Stimulated activated CD8-positive, alpha-beta memory T cell treated with anti-CD3 and anti-CD28 coated beads, Interleukin-7, amount 100 ng/mL, for 24 hours (primary cell): Measurements from ENCODE around the gene HMX3.
"Not testable (repeated sequence)": the region's sequence is repeated elsewhere in the genome, so short reads cannot be mapped to it uniquely, and the experiment has no call there.

Source experiments
- DNase-seq: peaks from one replicate; pipeline ENCODE4 v3.0.0-alpha.2; 2020; ENCODE audit warnings: low read depth

Gene HMX3

DNA sequence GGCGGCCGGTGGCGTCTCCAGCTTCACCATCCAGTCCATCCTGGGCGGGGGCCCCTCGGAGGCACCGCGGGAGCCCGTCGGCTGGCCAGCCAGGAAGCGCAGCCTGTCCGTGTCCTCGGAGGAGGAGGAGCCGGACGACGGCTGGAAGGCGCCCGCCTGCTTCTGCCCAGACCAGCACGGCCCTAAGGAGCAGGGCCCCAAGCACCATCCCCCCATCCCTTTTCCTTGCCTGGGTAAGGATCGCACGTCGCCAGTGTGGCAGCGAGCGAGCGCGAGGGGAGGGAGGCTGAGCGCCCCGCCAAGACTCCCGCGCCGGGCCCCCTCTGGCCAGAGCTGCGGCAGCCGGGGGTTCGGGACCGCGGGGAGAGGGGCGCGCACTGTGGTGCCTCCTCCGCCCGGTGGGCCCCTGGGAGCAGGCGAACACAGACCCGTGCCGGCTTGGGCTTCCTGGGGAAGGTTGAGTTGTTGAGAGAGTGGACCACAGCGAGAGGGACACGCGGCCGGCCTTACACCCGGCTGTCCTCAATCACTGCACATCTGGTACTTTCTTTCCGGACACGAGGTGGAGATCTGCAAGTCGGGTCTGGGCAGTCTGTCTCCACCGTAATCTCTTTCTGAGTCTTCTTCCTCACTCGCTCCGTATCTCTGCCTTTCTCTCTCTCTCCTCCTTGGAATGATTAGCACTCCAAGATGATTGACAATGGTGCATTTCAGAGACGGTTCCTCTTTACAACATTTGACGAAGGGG is 12.8 kb downstream of the HMX3 start:
- no peak for DNase-seq

GRCh38 chr10:123149162-123149567 is 13.4 kb downstream of the HMX3 start:
- no peak for DNase-seq

DNA sequence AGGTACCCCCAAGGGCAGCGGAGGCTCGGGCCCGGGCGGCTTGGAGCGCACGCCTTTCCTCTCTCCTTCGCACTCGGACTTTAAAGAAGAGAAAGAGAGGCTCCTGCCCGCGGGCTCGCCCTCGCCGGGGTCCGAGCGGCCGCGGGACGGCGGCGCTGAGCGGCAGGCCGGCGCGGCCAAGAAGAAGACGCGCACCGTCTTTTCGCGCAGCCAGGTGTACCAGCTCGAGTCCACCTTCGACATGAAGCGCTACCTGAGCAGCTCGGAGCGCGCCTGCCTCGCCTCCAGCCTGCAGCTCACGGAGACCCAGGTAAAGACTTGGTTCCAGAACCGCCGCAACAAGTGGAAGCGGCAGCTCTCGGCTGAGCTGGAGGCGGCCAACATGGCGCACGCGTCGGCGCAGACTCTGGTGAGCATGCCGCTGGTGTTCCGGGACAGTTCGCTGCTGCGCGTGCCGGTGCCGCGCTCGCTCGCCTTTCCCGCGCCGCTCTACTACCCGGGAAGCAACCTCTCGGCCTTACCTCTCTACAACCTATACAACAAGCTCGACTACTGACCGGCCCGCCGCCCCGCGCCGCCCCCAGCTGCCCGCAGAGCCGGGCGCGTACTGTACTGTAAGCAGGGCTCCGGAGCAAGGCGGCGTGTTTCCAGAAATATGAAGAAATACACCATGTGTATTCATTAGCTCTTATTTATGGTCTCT is 13.9 kb downstream of the HMX3 start:
- no peak for DNase-seq

- no peak for DNase-seq
Observed at GRCh38 chr10:123150271-123150985, 14.7 kb downstream of the HMX3 start.

DNA sequence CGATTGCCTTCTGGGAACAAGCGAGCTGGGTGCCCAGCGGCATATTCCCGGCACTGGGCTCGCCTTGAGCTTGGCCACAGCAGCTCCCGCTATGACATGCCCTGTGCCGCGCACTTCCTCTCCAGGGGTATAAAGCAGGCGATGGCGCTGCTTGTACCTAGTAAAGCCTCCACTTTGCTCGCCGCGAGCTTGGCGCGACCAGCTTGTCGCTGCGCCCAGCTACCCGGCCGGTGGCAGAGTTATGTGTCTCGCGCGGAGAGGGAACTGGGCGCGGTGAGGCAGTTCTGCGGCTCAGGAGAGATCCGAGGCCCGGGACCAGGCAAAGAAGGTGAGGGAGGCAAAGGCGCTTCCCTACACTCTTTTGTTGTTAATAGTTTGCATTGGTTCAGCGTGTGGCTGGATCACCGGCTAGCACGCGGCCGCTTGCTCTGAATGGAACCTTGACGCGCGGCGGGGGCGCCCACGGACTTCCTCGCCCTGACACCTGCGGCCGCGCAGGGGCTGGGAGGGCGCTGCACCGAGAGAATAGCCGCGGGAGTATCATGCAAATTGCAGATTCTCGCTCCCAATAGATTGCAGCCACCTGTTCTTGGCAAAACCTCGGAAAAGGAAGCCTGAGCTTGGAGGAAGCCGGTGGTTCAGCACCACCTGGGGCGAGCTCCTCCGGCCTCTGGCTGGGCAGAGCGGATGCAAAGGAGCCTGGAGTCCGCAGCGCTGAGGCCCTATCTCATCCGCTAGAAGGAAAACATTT is 15.4 kb downstream of the HMX3 start:
- no peak for DNase-seq

- no peak for DNase-seq
Observed at GRCh38 chr10:123151737-123152135, 16.0 kb downstream of the HMX3 start.

DNA sequence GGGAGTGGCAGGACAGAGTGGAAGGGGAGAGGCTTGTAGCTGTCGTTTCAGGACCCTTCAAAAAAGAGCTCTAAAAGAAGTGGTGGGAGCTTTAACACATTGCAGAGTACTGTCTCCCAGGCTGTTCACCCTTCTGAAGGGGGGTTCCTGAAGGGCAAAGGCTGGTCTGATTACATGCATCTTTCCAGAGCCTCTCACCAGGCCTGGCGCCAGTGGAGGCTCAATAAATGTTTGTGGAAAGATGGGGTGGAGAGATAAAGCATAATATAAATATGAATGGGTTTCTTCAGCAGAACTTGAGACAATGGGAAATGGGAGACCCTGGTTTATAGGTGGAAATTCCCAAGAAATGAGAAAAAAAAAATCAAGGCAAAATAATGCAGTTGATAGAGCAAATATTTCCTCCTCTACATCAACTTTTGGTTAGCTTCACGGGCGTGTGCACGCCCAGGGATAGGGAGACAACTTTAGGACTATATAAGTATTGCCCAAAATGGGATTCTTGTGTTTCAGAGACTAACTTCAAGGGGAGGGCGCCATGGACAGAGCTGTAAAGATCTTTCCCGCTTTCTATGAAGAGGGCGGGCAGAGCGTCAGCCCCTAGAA is 17.8 kb downstream of the HMX3 start:
- DNase-seq: no peak

DNA sequence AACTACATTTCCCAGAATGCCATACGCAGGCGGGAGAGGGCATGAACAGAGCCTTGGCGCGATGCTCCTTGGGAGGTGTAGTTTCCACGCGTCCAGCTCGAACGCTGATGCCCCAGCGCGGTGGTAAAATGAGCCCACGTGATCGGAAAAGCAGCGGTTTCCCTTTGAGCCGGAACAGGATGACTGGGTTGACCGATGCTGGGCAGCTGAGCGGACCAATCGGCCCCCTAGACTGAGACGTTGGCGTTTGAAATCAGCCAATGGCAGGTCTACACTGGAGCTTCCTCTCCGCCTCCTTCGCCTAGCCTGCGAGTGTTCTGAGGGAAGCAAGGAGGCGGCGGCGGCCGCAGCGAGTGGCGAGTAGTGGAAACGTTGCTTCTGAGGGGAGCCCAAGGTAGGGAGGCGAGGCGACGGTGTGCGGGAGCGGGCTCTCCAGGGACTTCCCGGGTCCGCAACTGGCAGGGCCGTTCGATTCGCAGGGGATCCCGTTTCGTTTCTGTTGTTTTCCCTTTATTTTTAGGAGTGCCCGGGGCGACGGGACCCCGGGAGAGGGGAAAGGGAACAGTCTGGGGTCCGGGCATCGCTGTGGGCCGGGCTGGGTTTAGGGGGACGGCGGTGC is 18.4 kb downstream of the HMX3 start, which contains the start of gene BUB3:
Gene BUB3, plus strand, starts transcription at position 311 of the 619 bp plus-strand sequence. CDS start 516 bp downstream, outside the sequence.
- peak; percentile 84 for DNase-seq

DNA sequence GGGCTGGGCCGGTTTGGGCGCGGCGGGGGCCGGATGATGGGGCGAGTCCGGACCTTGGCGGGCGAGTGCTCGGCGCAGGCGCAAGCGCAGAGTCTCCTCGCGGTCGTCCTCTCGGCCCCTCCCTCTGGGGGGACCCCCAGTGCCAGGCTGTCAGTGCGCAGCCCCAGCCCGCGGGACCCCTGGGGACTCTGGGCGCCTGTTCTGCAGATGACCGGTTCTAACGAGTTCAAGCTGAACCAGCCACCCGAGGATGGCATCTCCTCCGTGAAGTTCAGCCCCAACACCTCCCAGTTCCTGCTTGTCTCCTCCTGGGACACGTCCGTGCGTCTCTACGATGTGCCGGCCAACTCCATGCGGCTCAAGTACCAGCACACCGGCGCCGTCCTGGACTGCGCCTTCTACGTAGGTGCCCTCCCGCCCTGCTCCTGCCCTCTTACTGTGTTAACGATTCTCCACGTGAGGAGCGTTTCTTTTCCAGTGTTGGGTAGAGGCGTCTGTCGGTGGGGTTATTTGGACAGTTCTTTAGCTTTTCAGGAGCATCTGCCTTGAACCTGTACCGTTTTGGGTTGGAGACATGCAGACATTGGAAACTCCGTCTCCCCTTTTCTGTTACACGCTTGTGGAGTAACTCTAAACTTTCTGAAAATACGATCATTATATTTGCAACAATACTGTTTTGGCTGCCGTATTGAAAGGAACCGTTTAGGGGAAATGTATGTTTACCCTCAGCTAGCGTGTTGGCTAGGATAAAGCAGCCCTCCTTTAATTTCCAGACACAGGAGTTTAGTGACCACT is 19.1 kb downstream of the HMX3 start:
- peak; percentile 40 for DNase-seq

- DNase-seq: no peak
Observed at GRCh38 chr10:123156078-123156477, 20.3 kb downstream of the HMX3 start.

DNA sequence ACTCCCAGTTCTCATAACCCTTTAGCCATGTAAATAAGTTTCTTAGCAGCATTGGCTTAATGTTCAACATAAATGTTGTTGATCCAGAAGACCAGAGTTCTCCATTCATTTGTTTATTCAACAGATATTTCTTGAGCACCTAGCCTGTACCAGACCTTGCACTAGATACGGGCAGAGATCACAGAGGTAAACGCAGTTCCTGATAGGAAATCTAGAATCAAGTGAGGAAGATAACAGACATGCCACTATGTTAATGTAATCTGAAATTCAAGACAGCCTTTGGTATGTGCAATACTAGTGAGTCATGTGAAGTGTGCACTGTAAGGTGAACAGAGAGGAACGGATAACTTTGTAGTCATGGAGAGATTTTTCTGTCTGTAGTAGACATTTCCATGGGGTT is 21.4 kb downstream of the HMX3 start:
- DNase-seq: no peak

DNA sequence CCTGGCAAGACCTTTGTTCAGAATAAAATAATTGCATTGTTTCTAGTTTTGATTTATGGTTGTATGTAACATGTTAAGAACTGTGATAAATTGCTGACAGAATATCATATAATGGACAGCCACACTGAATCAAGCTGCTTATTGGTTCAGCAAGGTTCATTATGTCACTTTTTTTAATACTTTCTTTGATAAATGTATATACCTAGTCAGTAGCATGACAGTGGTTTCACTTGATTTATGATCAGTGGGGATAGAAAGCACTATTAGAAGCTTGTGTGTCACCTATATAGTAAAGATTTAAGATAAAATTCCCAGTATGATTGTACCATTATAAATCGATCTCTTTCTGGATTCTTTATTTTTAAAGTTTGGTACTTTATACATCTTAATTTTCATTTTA is 22.9 kb downstream of the HMX3 start:
- no peak for DNase-seq

GRCh38 chr10:123160311-123160980 is 24.7 kb downstream of the HMX3 start:
- no peak for DNase-seq

GRCh38 chr10:123164319-123164718 is 28.5 kb downstream of the HMX3 start:
- DNase-seq: no peak

DNA sequence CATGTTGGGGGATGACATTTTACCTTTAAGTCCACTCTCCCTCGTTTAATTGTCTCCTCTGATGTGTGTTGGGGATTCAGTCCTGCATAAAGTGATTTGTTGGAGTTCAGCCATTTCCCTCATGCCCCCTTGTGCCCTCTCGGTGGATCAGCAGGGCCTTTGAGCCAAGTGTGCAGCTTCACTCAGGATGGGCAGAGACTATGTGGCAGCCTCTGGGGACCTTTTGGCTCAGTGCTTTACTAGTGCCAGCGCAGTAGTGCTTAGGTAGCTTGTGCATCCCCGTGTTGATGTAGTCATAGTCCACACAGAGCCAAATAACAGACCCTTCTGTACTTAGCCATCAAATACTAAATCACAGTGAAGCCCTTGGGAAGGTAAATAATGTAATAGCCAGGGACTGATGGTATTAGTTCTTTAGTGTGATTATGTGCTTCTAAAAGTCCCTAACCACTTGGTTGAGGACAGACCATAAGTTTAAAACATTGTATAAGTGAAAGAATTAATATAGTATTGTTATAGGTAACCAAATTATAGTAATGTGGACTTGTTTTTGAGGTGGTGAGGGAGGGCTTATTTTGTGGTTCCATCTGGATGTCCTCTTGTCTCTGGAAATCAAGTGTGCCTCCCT is 29.8 kb downstream of the HMX3 start:
- no peak for DNase-seq

DNA sequence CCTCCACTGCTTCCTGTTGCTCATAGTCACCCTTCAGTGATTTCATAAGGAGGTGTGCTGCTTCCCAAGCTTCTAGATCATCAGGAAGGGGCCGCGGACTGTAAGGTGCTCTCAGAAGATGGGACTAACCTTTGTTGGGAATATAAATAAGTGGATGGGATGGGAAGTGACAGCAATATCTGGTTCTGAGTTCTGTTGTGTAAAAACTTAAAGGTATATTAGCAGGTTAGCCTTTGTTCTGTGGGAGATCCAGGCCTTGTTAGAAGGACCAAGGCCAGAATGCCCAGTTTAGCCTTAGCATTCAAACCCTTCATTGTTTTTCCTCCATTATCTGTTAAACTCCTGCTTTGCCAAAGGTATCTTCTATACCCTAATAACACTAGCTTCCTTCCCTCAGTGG is 30.8 kb downstream of the HMX3 start:
- no peak for DNase-seq

DNA sequence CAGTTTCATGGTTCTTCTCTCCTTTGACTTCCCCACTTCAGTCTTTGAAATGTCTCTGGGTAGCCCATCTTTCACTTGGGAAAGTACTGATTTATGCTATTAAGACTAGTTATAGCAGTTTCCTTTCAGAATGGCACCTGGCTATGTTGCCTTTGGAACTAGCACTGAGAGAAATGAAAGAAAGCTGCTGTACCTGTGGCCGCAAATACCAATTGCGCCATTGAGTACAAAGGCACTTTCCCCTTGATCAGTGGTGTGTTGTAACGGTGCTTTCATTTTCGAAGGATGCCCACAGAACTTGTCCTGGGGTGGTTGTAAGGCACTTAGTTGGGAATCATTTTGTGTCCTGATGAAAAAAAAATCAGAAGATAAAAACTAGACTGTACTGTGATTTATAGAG is 35.2 kb downstream of the HMX3 start:
- DNase-seq: no peak

DNA sequence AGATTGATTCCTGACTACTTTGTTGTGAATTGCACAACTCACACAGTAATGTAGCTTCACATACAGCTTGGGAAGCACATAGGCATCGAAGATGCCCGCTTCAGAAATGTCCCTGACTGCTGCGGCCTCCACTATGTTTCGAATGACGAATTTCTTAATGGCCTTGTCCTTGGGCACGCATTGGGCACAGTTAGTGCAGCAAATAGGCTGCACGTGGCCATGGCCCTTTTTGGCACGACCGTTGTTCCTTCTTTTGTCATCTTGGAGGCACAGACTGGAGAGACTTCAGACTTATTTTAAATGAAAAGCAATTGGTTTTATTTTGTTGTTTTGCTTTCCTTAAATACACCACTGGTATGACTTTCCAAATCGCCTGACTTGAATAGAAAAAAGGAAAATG is 35.8 kb downstream of the HMX3 start:
- not testable (repeated sequence) for DNase-seq
